ENCODE data around the gene MYO18B.
A peak's percentile ranks its signal among the peaks of the same experiment; 100 is the strongest.

MYO18B gene

DNA sequence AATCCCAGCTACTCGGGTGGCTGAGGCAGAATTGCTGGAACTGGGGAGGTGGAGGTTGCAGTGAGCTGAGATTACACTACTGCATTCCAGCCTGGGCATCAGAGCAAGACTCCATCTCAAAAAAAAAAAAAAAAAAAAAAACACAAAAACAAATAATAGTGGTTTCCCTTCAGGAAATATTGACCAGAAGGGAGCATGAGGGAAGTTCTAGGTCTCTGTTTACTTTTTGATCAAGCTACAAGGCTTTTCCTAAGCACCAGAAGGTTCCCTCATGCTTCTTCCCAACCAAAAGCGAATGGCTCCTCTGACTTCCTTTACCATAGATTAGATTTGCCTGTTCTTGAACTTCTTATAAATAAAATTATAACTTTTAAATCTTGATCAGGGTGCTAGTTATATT is 18.3 kb downstream of the MYO18B start:
- DNase-seq (ENCODE audit: low read depth in 2 of 2) = peak in 1 of 2 donors; percentile 29
- no peak overlapping the region for H3K4me3 ChIP-seq (replicated peaks in 1 of 2; ENCODE audit: low read depth in 2 of 2, low read length in 2 of 2)
- TF ChIP-seq, protein P1, sequence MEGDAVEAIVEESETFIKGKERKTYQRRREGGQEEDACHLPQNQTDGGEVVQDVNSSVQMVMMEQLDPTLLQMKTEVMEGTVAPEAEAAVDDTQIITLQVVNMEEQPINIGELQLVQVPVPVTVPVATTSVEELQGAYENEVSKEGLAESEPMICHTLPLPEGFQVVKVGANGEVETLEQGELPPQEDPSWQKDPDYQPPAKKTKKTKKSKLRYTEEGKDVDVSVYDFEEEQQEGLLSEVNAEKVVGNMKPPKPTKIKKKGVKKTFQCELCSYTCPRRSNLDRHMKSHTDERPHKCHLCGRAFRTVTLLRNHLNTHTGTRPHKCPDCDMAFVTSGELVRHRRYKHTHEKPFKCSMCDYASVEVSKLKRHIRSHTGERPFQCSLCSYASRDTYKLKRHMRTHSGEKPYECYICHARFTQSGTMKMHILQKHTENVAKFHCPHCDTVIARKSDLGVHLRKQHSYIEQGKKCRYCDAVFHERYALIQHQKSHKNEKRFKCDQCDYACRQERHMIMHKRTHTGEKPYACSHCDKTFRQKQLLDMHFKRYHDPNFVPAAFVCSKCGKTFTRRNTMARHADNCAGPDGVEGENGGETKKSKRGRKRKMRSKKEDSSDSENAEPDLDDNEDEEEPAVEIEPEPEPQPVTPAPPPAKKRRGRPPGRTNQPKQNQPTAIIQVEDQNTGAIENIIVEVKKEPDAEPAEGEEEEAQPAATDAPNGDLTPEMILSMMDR (IDR thresholded peaks at IDR 0.05; ENCODE audit: low read depth, low read length) = no peak

DNA sequence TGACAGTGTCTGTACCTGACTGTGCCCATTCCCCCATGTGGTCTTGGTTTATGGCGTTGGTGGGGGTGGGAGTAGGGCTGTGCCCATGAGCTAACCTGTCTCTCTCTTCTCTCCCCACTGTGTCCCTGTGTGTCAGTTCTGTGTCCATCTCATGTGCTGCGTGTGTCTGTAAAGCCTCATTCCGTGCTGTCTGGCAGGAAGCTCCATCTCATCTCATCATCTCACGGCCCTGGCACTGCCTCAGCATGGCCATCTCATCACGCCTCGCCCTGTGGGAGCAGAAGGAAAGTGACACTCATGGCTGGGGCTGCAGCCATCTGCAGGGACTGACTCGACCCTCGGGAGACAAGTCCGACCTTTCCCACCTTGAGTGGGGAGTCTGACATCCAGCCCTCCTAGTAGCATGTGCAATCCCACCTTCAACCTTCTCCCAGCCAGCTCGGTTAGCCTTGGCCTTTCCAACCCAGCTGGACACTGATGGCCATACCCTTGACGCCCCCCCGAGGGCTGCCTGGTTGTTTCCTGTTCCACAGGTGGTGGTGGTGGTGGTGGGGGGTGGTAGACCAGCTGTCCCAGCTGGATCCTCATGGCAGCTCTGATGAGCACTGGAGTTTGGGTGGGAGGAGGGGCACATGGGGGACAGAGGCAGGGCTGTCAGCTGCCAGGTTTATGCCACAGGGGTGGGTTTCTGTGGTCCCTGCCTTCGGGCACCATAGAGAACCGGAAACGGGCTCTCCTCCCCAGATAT is 19.0 kb downstream of the MYO18B start:
- TF ChIP-seq, protein P1 (IDR thresholded peaks at IDR 0.05; ENCODE audit: low read depth, low read length) = no peak
- DNase-seq (ENCODE audit: low read depth in 2 of 2) = no peak
- H3K4me3 ChIP-seq (replicated peaks in 1 of 2; ENCODE audit: low read depth in 2 of 2, low read length in 2 of 2) = no peak overlapping the region

DNA sequence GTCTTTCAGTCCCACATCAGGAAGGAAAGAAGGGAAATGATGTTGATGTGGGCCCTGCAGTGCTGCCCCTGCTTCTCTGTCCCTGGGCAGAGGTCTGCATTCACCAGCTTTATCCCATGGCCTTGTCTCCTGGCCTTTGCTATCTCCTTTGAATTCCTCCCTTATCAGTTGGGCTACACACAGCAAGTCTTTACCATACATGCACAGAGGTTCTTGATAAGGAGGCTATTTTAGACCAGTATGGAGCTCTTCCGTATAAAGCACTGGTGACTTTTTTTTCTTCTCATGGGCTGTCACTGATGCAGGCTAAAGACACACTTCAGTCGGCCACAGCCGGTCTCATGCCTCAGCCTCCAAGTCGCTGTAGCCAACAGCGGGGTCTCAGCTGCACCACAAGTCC is 20.2 kb downstream of the MYO18B start:
- TF ChIP-seq, protein P1 (IDR thresholded peaks at IDR 0.05; ENCODE audit: low read depth, low read length) = no peak
- no peak for DNase-seq (ENCODE audit: low read depth in 2 of 2)
- no peak overlapping the region for H3K4me3 ChIP-seq (replicated peaks in 1 of 2; ENCODE audit: low read depth in 2 of 2, low read length in 2 of 2)

DNA sequence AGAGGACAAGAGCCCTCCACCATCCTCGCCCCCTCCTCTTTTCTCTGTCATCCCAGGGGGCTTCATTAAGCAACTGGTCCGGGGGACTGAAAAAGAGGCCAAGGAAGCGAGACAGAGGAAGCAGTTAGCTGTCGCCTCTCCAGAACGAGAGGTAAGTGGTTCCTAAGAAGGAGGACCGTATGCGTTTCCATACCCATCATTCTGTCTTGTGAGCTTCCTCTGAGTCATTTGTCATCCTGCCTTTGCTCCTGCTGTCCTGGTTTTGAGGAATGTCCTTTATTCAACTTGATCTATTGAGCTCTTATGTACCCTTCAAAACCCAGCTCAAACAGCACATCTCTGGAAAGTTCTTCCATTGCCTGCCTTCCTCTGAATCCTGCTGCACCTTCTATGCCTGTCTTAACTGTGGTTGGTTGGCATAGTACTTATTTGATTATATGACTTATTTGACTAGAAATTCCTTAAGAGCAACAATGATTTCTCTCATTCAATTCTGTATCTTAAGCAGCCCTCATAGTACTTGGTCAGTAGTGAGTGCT is 21.3 kb downstream of the MYO18B start:
- DNase-seq (ENCODE audit: low read depth in 2 of 2) = peak in 1 of 2 donors; percentile 45
- TF ChIP-seq, protein P1 (IDR thresholded peaks at IDR 0.05; ENCODE audit: low read depth, low read length) = no peak
- no peak overlapping the region for H3K4me3 ChIP-seq (replicated peaks in 1 of 2; ENCODE audit: low read depth in 2 of 2, low read length in 2 of 2)

DNA sequence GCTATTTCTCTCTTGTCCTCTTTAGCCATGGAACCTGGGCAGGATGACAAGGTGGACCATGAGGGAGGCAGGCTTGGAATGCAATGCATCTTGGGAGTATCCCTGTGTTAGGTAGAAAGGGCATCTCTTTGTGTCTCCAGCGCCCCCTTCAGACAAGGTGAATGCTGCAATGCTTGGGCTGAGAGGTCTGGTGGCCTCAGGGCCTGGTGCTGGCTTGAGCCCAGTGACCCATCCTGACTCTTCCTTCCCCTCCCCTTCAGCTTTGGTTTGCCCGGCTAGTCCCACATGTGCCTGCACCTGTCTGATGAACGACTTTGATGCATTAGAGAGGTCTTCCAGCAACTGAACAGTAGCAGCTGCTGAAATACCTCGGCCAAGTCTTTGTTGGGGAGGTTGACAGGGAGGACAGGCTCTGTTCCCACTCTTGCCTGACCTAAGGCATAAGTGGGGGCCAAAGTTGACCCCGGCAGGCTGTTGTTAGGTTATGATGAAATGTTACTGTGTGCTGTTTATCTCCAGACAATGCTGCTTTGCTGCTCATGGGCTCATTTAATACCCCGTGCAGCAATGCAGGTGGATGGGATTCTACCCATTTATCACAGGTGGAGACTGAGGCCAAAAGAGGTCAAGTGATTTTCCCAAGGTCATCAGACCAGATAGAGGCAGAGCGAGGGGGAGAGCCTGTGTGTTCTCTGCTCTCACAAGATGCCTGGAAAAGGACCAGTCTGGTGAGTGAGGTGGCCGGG is 22.5 kb downstream of the MYO18B start:
- TF ChIP-seq, protein P1 (IDR thresholded peaks at IDR 0.05; ENCODE audit: low read depth, low read length) = no peak

DNA sequence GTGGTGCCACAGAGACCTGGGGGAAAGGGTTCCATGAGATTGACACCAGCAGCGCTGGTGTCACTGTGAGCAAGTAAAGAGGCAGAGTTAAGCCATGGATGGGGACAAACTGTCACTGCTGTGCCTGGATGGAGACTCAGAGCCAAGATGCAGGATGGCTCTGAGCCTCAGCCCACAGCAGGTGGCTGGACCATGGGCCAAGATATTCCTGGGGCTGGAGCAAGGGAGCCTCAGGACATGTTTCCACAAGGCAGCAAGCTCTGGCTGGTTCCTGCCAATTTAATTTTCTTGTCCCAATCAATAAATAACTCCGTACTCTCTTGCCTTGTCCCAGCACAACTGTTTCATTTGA is 23.0 kb downstream of the MYO18B start:
- DNase-seq (ENCODE audit: low read depth in 2 of 2) = no peak
- H3K4me3 ChIP-seq (replicated peaks in 1 of 2; ENCODE audit: low read depth in 2 of 2, low read length in 2 of 2) = no peak overlapping the region
- TF ChIP-seq, protein P1 (IDR thresholded peaks at IDR 0.05; ENCODE audit: low read depth, low read length) = no peak

More for the DNA sequence above, 22.5 kb downstream of the MYO18B start:
- no peak for DNase-seq (ENCODE audit: low read depth in 2 of 2)
- H3K4me3 ChIP-seq (replicated peaks in 1 of 2; ENCODE audit: low read depth in 2 of 2, low read length in 2 of 2) = no peak overlapping the region

All from cardiac fibroblast (primary cell).